Endothelial cell of umbilical vein (primary cell): ENCODE measurements around the gene RNF148. TPM values are rescaled to one million over a fixed set of nuclear protein-coding genes. Genes with fewer than 3 reads are reported as not detected.
"Not testable (repeated sequence)": the region's sequence is repeated elsewhere in the genome, so short reads cannot be mapped to it uniquely, and the experiment has no call there.

Experiments used
- BruUV-seq: library from RNA; stranded (reverse); fragments of 400-500 nt; replicated peaks from 2 replicates; lab custom pipeline; 2021; lab: Mats Ljungman, UMichigan
- CTCF ChIA-PET: fragments of 300-600, 350-600 bp; sonication (Branson Sonifier 250); formaldehyde crosslinking; loops from one replicate; lab custom pipeline; 2021; ENCODE audit warnings: antibody characterized with exemption, inconsistent platforms; lab: Charles Lee
- POLR2A ChIA-PET: fragments of 300-600, 350-600 bp; sonication (Branson Sonifier 250); formaldehyde crosslinking; loops from one replicate; lab custom pipeline; 2021; ENCODE audit warnings: antibody characterized with exemption, inconsistent platforms; lab: Charles Lee
- DNase-seq: peaks from one replicate; pipeline ENCODE4 v3.0.0-alpha.2; 2011; ENCODE audit warnings: low read depth, low spot score
- FAIRE-seq: peaks from 2 replicates; lab custom pipeline; 2011; peaks lifted over from hg19 to GRCh38; lab: Jason Lieb, UNC
- H2AFZ ChIP-seq: 2 replicates; pipeline ENCODE4 v1.6.0; 2012; ENCODE audit warnings: low read depth, low read length, control low read depth, inconsistent platforms
- H3K27ac ChIP-seq: 2 replicates; pipeline ENCODE4 v1.5.1; 2011; ENCODE audit warnings: low read depth, mild to moderate bottlenecking, control low read depth, low read length, moderate library complexity; ENCODE audit not compliant: insufficient read depth
- H3K27me3 ChIP-seq, 2 experiments: 2 replicates each; pipeline versions ENCODE4 v1.6.0 to v1.6.1; 2011; ENCODE audit warnings: low read length in 2 of 2, mixed read lengths in 1 of 2; ENCODE audit not compliant: control insufficient read depth in 2 of 2, insufficient read depth in 2 of 2
- H3K36me3 ChIP-seq, 2 experiments: 2 replicates in 1 of 2; 3 replicates in 1 of 2; pipeline ENCODE4 v1.5.1; 2011; ENCODE audit warnings: low read length in 2 of 2, mild to moderate bottlenecking in 1 of 2, moderate library complexity in 1 of 2; ENCODE audit not compliant: control insufficient read depth in 2 of 2, insufficient read depth in 2 of 2; ENCODE audit errors: extremely low read depth in 1 of 2
- H3K4me1 ChIP-seq: 3 replicates; pipeline ENCODE4 v1.5.1; 2011; ENCODE audit warnings: mild to moderate bottlenecking, low read length; ENCODE audit not compliant: control insufficient read depth, insufficient read depth; ENCODE audit errors: extremely low read depth
- H3K4me2 ChIP-seq: 2 replicates; pipeline ENCODE4 v1.6.1; 2011; ENCODE audit warnings: low read length, control low read depth, mixed read lengths; ENCODE audit not compliant: insufficient read depth
- H3K4me3 ChIP-seq, 3 experiments: fragments of 200-600 bp in 1 of 3; sonication (generic), shearing (Covaris generic) in 1 of 3; replicated peaks in 1 of 3; 2 replicates each; pipeline ENCODE4 v1.5.1; 2011 to 2016; ENCODE audit warnings: control low read depth in 3 of 3, low read length in 3 of 3, mild to moderate bottlenecking in 2 of 3, inconsistent platforms in 1 of 3, low read depth in 1 of 3, moderate library complexity in 1 of 3; ENCODE audit not compliant: insufficient read depth in 1 of 3
- H3K79me2 ChIP-seq: 2 replicates; pipeline ENCODE4 v1.6.0; 2012; ENCODE audit warnings: low read length, inconsistent platforms; ENCODE audit not compliant: control insufficient read depth, insufficient read depth
- H3K9ac ChIP-seq: replicated peaks from 2 replicates; pipeline ENCODE3; 2011; ENCODE audit warnings: low read length, control low read depth; ENCODE audit not compliant: insufficient read depth; ENCODE audit errors: extremely low read depth
- H3K9me1 ChIP-seq: replicated peaks from 3 replicates; pipeline ENCODE4 v1.6.0; 2011; ENCODE audit warnings: mild to moderate bottlenecking, low read length; ENCODE audit not compliant: control insufficient read depth, insufficient read depth; ENCODE audit errors: extremely low read depth
- H3K9me3 ChIP-seq: replicated peaks from 2 replicates; pipeline ENCODE4 v1.5.1; 2012; ENCODE audit warnings: low read length, inconsistent platforms; ENCODE audit not compliant: control insufficient read depth, insufficient read depth
- H4K20me1 ChIP-seq: replicated peaks from 2 replicates; pipeline ENCODE3; 2011; ENCODE audit warnings: mild to moderate bottlenecking, low read length; ENCODE audit not compliant: control insufficient read depth, insufficient read depth; ENCODE audit errors: extremely low read depth
- EZH2 ChIP-seq: IDR thresholded peaks from 2 replicates; pipeline ENCODE4 v1.6.1; 2012; ENCODE audit warnings: borderline replicate concordance, low read depth, mild to moderate bottlenecking, moderate library complexity, low read length, inconsistent platforms; ENCODE audit not compliant: severe bottlenecking
- FOS ChIP-seq: IDR thresholded peaks from 2 replicates; pipeline ENCODE4 v1.6.1; 2011; ENCODE audit warnings: mild to moderate bottlenecking, low read length, moderate library complexity, borderline replicate concordance; ENCODE audit not compliant: insufficient read depth
- GATA2 ChIP-seq: IDR thresholded peaks from 2 replicates; pipeline ENCODE4 v1.7.0; 2011; ENCODE audit warnings: low read depth, mild to moderate bottlenecking, moderate library complexity, mixed read lengths, low read length; ENCODE audit not compliant: insufficient read length, insufficient read depth
- JUN ChIP-seq: IDR thresholded peaks from 2 replicates; pipeline ENCODE4 v1.6.1; 2011; ENCODE audit warnings: borderline replicate concordance, low read depth; ENCODE audit not compliant: insufficient read length, insufficient read depth
- MYC ChIP-seq: IDR thresholded peaks from one replicate; pipeline ENCODE4 v1.6.1; 2011; ENCODE audit warnings: mild to moderate bottlenecking, low read depth, low read length
- POLR2A ChIP-seq: IDR thresholded peaks from 2 replicates; pipeline ENCODE4 v1.6.1; 2012; ENCODE audit warnings: low read depth, mild to moderate bottlenecking, control low read depth, low read length
- POLR2AphosphoS5 ChIP-seq: IDR thresholded peaks from 2 replicates; pipeline ENCODE4 v1.6.1; 2012; ENCODE audit warnings: low read depth, mild to moderate bottlenecking, control low read depth, low read length, moderate library complexity; ENCODE audit not compliant: insufficient read depth
- dilution Hi-C: fragments of 300-500 bp; cut with MboI; formaldehyde crosslinking; loops from one replicate; pipeline ENCODE4 v1.15.0; 2019; ENCODE audit warnings: low sequenced_read_pairs; ENCODE audit not compliant: extremely low pct_ligation_motif_present
- intact Hi-C: fragments of 100-400 bp; cut with micrococcal nuclease; formaldehyde crosslinking; loops from one replicate; pipeline ENCODE4 v1.10.0; 2022
- polyA plus RNA-seq, 4 experiments: library from polyadenylated mRNA; depleted of rRNA in 3 of 4; stranded (reverse) in 3 of 4; unstranded in 1 of 4; fragments of >200 nt; gene quantifications; 2 replicates each; pipeline versions ENCODE4 v1.2.1 to v1.2.3, GENCODE V29; 2011 to 2012; ENCODE audit warnings: missing spikeins in 1 of 4
- total RNA-seq: library from RNA; stranded (reverse); gene quantifications from 2 replicates; pipeline ENCODE4 v1.2.3, GENCODE V29; 2021
- TF ChIP-seq, protein P1 (sequence below): IDR thresholded peaks from 2 replicates; pipeline ENCODE4 v1.6.1; 2011; ENCODE audit not compliant: insufficient read depth, insufficient read length
- TF ChIP-seq, protein P2 (sequence below), 2 donors: IDR thresholded peaks; 1 replicate in 1 of 2; 2 replicates in 1 of 2; pipeline ENCODE4 v1.5.1; 2011; ENCODE audit warnings: low read length in 2 of 2, mild to moderate bottlenecking in 2 of 2, moderate library complexity in 2 of 2, control low read depth in 1 of 2, inconsistent platforms in 1 of 2, low read depth in 1 of 2; ENCODE audit not compliant: insufficient read depth in 1 of 2; ENCODE audit errors: extremely low read depth in 1 of 2

The RNF148 gene
- total and polyA plus RNA-seq, 2 donors (not counting 3 experiments of a cell fraction or from before 2014, with no cell fraction given) = 0.12 to 0.95 TPM

DNA sequence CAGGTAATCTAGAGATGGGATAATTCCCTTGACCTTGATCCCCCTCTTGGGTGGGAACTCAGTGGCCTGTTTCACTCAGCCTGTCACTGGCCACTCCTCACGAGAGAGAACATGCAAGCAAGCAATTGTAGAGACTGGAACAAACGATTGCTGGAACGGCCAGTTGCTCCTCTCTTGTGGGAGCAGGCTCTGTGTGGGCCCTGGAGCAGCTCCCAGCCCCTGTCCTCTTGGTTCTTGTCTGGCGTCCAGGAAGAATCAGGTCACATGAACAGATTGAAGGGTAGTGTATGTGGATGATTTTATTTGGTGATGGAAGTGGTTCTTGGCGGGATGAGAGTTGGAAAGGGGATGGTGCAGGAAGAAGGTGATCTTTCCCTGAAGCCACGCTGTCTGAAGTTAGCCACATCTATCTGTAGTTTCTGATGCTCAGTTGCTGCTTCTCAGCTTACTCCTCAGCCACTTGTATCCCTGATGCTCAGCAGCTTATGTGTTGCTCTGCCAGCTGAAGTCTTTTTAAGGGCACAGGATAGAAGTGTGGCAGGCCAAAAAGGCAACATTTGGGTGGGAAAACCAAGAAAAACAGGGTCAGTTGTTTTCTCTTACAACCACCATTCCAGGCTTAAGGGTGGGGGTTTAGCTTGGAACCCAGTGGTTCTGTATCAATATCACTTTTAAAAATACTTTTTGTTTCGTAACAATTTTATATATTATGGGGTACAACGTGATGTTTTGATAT is 19.7 kb downstream of the RNF148 start:
- no peaks in the 10 kb centered on the region for H3K36me3 ChIP-seq
- TF ChIP-seq POLR2A (no peak), FOS (no peak), GATA2 (no peak), JUN (no peak), POLR2AphosphoS5 (no peak), EZH2 (no peak), MYC (no peak)
- TF ChIP-seq, protein P1, sequence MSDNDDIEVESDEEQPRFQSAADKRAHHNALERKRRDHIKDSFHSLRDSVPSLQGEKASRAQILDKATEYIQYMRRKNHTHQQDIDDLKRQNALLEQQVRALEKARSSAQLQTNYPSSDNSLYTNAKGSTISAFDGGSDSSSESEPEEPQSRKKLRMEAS = no peak
- TF ChIP-seq, protein P2, sequence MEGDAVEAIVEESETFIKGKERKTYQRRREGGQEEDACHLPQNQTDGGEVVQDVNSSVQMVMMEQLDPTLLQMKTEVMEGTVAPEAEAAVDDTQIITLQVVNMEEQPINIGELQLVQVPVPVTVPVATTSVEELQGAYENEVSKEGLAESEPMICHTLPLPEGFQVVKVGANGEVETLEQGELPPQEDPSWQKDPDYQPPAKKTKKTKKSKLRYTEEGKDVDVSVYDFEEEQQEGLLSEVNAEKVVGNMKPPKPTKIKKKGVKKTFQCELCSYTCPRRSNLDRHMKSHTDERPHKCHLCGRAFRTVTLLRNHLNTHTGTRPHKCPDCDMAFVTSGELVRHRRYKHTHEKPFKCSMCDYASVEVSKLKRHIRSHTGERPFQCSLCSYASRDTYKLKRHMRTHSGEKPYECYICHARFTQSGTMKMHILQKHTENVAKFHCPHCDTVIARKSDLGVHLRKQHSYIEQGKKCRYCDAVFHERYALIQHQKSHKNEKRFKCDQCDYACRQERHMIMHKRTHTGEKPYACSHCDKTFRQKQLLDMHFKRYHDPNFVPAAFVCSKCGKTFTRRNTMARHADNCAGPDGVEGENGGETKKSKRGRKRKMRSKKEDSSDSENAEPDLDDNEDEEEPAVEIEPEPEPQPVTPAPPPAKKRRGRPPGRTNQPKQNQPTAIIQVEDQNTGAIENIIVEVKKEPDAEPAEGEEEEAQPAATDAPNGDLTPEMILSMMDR (IDR thresholded peaks at IDR 0.05; ENCODE audit: extremely low read depth in 1 of 2, insufficient read depth in 1 of 2, low read depth in 1 of 2, low read length in 2 of 2) = no peak
- no peak overlapping the region for H3K27ac ChIP-seq
- no peaks in the 10 kb centered on the region for H3K4me1 ChIP-seq
- H3K27me3 ChIP-seq = no peaks in the 10 kb centered on the region
- no peak overlapping the region for H3K9ac ChIP-seq
- intact Hi-C loops (no loop called here), dilution Hi-C loops (no loop called here)
- no peaks in the 10 kb centered on the region for H3K9me1 ChIP-seq
- POLR2A ChIA-PET = no interaction called here
- H3K9me3 ChIP-seq = no peaks in the 10 kb centered on the region
- H4K20me1 ChIP-seq = no peaks in the 10 kb centered on the region
- BruUV-seq = no TSS peak
- H3K79me2 ChIP-seq = no peaks in the 10 kb centered on the region
- H3K4me2 ChIP-seq = no peak overlapping the region
- H3K4me3 ChIP-seq = no peak overlapping the region
- FAIRE-seq (no peak), DNase-seq (no peak)
- H2AFZ ChIP-seq = no peak overlapping the region
- CTCF ChIA-PET = no interaction called here

DNA sequence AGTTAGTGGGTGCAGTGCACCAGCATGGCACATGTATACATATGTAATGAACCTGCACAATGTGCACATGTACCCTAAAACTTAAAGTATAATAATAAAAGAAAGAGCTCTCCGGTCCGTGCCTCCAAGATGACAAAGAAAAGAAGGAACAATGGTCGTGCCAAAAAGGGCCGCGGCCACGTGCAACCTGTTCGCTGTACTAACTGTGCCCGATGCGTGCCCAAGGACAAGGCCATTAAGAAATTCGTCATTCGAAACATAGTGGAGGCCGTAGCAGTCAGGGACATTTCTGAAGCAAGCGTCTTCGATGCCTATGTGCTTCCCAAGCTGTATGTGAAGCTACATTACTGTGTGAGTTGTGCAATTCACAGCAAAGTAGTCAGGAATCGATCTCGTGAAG is 21.5 kb downstream of the RNF148 start:
- DNase-seq, BruUV-seq, POLR2A ChIA-PET: not testable (repeated sequence)

More for the DNA sequence above, 21.5 kb downstream of the RNF148 start:
- CTCF ChIA-PET = interaction anchor here (1.0 kb wide), 1 partner anchor 9 kb away, joined by 3 read pairs; no protein-coding TSS in a partner anchor
- H3K4me2 ChIP-seq, H3K27ac ChIP-seq, H3K36me3 ChIP-seq, H3K79me2 ChIP-seq, H3K27me3 ChIP-seq, H3K9me3 ChIP-seq, H3K4me3 ChIP-seq, H3K4me1 ChIP-seq, H4K20me1 ChIP-seq, intact Hi-C loops, H3K9me1 ChIP-seq, FAIRE-seq, H3K9ac ChIP-seq, dilution Hi-C loops, H2AFZ ChIP-seq: not testable (repeated sequence)
